ACC112 (cell line): ENCODE results near the gene THOP1.

Experiments used
- H2AFZ ChIP-seq: fragments of 200-600 bp; sonication (generic); one replicate; pipeline ENCODE4 v1.6.0; 2017; ENCODE audit warnings: antibody characterized with exemption, low read length; ENCODE audit not compliant: unreplicated experiment
- H3K27ac ChIP-seq: fragments of 200-600 bp; sonication (generic); 2 replicates; pipeline ENCODE4 v1.5.1; 2014; ENCODE audit warnings: low read depth, mild to moderate bottlenecking, antibody characterized with exemption, low read length, moderate library complexity
- H3K27me3 ChIP-seq: fragments of 200-600 bp; sonication (generic); 2 replicates; pipeline ENCODE4 v1.6.1; 2014; ENCODE audit warnings: mild to moderate bottlenecking, antibody characterized with exemption, low read length, moderate library complexity, mixed read lengths; ENCODE audit not compliant: insufficient read depth
- H3K36me3 ChIP-seq: fragments of 200-600 bp; sonication (generic); 2 replicates; pipeline ENCODE4 v1.6.1; 2016; ENCODE audit warnings: mild to moderate bottlenecking, antibody characterized with exemption, low read length, moderate library complexity, mixed read lengths; ENCODE audit not compliant: insufficient read depth
- H3K4me1 ChIP-seq: fragments of 200-600 bp; sonication (generic); one replicate; pipeline ENCODE4 v1.6.1; 2016; ENCODE audit warnings: low read length, mixed read lengths; ENCODE audit not compliant: insufficient read depth, unreplicated experiment, control insufficient read depth
- H3K4me3 ChIP-seq: fragments of 200-600 bp; sonication (generic); 2 replicates; pipeline ENCODE4 v1.5.1; 2014; ENCODE audit warnings: mild to moderate bottlenecking, low read depth, low read length
- H3K79me2 ChIP-seq: fragments of 200-600 bp; sonication (generic); one replicate; pipeline ENCODE4 v1.6.0; 2016; ENCODE audit warnings: low read length; ENCODE audit not compliant: control insufficient read depth, unreplicated experiment, insufficient read depth

THOP1 gene

DNA sequence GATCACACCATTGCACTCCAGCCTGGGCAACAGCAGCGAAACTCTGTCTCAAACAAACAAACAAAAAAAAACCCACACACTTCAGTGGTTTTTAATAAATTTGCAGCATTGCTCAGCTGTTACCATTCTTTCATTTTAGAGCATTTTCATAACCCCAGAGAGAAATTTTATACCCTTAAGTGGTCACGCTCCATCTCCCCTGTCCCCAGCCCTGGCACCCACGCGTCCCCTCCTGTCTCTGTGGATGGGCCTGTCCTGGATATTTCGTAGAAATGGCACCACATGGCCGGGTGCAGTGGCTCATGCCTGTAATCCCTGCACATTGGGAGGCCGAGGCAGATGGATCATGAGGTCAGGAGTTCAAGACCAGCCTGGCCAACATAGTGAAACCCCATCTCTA is 7.8 kb downstream of the THOP1 start:
- Histone ChIP-seq H3K36me3 (0 out of 2 replicates have a peak, but pooled peaks cover 3% of the 10 kb centered on the region), H3K4me1 (no peaks in the 10 kb centered on the region), H2AFZ (no peak overlapping the region)

DNA sequence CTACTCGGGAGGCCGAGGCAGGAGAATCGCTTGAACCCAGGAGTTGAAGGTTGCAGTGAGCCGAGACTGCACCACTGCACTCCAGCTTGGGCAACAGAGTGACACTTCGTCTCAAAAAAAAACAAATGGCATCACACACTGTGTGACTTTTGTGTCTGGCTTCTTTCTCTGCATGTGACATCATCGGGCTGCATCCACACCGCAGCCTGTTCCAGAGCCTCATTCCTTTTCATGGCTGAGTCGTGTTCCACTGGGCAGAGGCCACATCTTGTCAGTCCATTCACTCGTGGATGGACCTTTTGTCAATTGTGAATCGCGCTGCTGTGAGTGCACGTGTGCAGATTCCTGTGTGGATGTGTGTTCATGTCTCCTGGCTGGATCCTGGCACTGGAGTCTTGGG is 8.3 kb downstream of the THOP1 start:
- H3K4me3 ChIP-seq, result no peak overlapping the region
- H3K27me3 ChIP-seq, result no peaks in the 10 kb centered on the region
- H3K79me2 ChIP-seq, result peaks cover 13% of the 10 kb centered on the region
- no peaks in the 10 kb centered on the region for H3K4me1 ChIP-seq
- H2AFZ ChIP-seq, result no peak overlapping the region
- H3K36me3 ChIP-seq, result 0 out of 2 replicates have a peak, but pooled peaks cover 3% of the 10 kb centered on the region
- H3K27ac ChIP-seq, result no peak overlapping the region

More for the DNA sequence above, 7.8 kb downstream of the THOP1 start:
- Histone ChIP-seq H3K79me2 (peaks cover 14% of the 10 kb centered on the region), H3K27ac (no peak overlapping the region), H3K4me3 (no peak overlapping the region), H3K27me3 (no peaks in the 10 kb centered on the region)

DNA sequence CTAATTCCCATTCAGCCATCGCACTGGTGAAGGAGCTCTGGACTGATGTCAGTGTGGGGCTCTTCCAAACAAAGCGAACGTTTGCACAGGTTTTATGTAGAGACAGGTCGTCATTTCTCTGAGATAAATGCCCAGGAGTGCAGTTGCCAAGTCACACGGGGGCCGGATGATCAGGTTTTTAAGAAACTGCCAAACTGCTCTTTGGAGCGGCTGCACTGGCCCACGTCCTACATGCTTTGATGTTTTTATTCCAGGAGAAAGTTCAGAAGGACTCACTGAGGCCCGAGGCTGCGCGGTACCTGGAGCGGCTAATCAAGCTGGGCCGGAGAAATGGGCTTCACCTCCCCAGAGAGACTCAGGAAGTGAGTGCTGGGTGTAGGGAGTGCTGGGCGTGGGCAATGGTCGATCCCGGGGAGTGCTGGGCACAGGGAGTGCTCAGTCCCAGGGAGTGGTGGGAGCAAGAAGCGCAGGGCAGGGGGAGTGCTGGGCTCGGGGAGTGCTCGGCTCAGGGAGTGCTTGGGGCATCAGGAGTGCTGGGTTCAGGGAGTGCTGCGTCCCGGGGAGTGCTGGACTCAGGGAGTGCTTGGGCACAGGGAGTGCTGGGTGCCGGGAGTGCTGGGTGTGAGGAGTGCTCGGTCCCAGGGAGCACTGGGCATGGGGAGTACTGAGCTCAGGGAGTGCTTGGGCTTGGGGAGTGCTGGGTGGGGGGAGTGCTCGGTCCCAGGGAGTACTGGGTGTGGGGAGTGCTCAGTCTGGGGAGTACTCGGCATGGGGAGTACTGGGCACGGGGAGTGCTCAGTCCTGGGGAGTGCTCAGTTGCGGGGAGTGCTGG is 10.7 kb downstream of the THOP1 start:
- no peaks in the 10 kb centered on the region for H3K4me1 ChIP-seq
- H3K4me3 ChIP-seq, result no peak overlapping the region
- no peak overlapping the region for H3K27ac ChIP-seq
- H3K79me2 ChIP-seq, result no peaks in the 10 kb centered on the region
- peaks cover 4% of the 10 kb centered on the region; the same call in 1 of the 2 replicates for H3K36me3 ChIP-seq
- H3K27me3 ChIP-seq, result no peaks in the 10 kb centered on the region
- H2AFZ ChIP-seq, result no peak overlapping the region

DNA sequence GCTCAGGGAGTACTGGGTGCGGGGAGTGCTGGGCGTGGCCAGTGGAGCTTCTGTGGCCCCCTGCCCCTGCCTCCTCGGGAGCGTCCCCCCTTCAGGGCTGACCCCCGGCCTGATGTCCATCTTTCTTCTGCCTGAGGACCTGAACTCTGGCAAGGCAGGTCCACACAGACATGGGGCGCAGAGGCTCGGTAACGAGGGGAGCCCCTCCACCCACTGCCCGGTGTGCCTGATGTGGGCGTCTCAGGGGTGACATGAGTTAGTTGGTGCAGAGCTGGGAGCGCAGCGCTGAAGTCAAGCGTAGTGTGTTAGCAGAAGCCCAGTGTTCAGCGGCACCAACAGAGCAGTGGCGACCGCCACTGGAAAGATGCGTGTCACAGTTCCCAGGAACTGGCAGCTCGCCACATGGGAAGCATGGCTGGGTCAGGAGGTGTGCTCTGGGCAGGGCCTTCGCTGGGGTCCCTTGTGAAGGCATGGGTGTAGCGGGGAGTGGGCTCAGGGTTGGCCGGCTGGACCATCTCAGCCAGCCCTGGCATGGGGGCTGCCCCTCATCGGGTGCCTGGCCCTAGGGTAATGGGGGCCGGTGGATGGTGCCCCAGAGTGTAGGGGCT is 11.5 kb downstream of the THOP1 start:
- Histone ChIP-seq H3K36me3 (peaks cover 7% of the 10 kb centered on the region; the same call in 1 of the 2 replicates), H3K4me1 (no peaks in the 10 kb centered on the region), H3K27ac (no peak overlapping the region), H3K79me2 (no peaks in the 10 kb centered on the region), H3K27me3 (no peaks in the 10 kb centered on the region), H3K4me3 (no peak overlapping the region), H2AFZ (no peak overlapping the region)

DNA sequence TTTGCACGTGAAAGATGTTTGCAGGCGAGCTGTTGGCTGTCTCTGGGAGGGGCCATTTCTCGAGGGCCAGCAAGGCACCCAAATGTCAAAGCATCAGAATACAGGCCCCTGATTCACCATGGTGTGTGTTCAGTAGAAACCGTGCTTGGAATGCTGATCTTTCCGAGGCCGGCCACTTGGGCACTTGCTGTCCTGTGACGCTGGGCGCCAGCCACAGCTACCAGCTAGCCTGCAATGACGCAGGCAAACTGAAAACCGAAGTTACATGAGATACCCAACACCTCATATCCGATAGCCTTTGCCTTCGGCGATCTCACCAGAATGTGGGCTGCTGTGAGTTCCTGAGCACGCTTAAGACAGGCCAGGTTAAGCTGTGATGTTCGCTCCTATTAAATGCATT is 12.0 kb downstream of the THOP1 start:
- Histone ChIP-seq H3K4me1 (no peaks in the 10 kb centered on the region), H3K36me3 (peaks cover 7% of the 10 kb centered on the region; the same call in 1 of the 2 replicates), H3K27ac (no peak overlapping the region), H3K79me2 (no peaks in the 10 kb centered on the region), H2AFZ (no peak overlapping the region), H3K4me3 (no peak overlapping the region), H3K27me3 (no peaks in the 10 kb centered on the region)

DNA sequence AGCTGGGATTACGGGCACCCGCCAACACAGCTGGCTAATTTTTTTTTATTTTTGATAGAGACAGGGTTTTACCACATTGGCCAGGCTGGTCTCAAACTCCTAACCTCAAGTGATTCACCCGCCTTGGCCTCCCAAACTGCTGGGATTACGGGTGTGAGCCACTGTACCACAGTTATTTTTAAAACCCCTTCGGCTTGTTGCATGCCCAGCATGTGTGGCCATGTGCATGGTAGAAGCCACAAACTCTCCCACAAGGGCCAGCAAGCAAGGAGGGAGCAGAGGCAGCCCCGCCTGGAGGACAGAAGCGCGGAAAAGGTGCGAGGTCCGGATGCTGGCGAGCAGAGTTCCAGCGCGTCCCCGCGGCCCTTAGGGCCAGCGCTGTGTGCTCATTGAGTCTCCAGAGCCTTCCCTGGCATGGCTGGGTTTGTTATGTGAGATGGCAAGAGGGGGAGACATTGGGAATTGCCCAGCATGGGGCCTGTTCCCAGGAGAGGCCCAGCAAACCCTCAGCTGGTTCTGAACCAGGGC is 12.9 kb downstream of the THOP1 start:
- no peaks in the 10 kb centered on the region for H3K79me2 ChIP-seq
- H2AFZ ChIP-seq, result no peak overlapping the region
- no peak overlapping the region for H3K27ac ChIP-seq
- H3K4me3 ChIP-seq, result no peak overlapping the region
- H3K4me1 ChIP-seq, result no peaks in the 10 kb centered on the region
- H3K36me3 ChIP-seq, result peaks cover 7% of the 10 kb centered on the region; the same call in 1 of the 2 replicates
- H3K27me3 ChIP-seq, result no peaks in the 10 kb centered on the region

DNA sequence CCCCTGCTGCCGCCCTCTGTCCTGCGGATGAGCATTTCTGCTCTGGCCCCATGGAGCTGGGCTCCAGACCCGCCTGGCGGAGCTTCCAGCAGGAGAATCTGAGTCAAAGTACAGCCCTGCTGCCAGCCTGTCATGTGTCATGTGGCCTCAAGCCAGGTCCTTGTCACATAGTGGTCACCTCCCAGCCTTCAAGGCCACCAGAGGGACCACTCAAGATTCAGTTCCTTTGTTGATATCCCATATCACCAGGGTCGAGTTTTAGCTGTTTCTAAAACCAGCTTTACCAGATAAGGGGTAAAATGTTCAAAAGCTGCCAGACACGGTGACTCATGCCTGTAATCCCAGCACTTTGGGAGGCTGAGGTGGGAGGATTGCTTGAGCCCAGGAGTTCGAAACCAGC is 13.4 kb downstream of the THOP1 start:
- Histone ChIP-seq H3K36me3 (peaks cover 7% of the 10 kb centered on the region; the same call in 1 of the 2 replicates), H3K27me3 (no peaks in the 10 kb centered on the region)

DNA sequence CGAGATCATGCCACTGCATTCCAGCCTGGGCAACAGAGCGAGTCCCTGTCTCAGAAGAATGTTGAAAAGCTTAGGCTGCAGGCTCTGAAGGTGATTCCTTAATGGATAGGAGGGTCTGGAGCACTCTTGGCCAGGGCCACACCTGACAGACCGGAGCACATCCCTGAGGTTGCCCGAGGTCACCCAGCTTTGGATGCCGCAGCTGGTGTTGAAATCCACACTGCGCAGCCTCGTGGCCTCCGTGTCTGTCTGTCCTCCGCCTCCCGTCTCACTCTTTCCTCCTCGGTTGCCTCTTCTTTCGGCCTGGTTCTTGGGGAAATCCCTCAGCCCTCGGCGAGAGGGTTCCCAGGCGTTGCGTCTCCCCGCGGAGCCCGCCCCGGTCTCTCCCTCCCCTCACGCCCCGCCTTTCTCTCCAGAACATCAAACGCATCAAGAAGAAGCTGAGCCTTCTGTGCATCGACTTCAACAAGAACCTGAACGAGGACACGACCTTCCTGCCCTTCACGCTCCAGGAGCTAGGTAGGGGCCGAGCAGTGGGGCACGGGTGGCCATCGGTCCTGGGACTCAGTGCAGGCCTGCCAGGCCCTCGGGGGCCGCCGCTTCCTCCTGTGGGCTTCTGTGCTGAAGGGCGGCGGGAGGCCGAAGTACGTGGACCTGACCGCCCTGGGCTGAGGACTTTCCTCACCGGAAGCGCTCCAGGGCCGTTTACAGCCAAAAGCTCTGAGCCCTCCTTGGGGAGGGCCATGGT is 14.1 kb downstream of the THOP1 start:
- H2AFZ ChIP-seq, result no peak overlapping the region
- no peaks in the 10 kb centered on the region for H3K27me3 ChIP-seq
- no peak overlapping the region for H3K4me3 ChIP-seq
- H3K36me3 ChIP-seq, result peaks cover 7% of the 10 kb centered on the region; the same call in 1 of the 2 replicates
- H3K79me2 ChIP-seq, result no peaks in the 10 kb centered on the region
- H3K27ac ChIP-seq, result no peak overlapping the region
- no peaks in the 10 kb centered on the region for H3K4me1 ChIP-seq

More for the DNA sequence above, 13.4 kb downstream of the THOP1 start:
- Histone ChIP-seq H3K27ac (no peak overlapping the region), H3K79me2 (no peaks in the 10 kb centered on the region), H2AFZ (no peak overlapping the region), H3K4me1 (no peaks in the 10 kb centered on the region), H3K4me3 (no peak overlapping the region)

DNA sequence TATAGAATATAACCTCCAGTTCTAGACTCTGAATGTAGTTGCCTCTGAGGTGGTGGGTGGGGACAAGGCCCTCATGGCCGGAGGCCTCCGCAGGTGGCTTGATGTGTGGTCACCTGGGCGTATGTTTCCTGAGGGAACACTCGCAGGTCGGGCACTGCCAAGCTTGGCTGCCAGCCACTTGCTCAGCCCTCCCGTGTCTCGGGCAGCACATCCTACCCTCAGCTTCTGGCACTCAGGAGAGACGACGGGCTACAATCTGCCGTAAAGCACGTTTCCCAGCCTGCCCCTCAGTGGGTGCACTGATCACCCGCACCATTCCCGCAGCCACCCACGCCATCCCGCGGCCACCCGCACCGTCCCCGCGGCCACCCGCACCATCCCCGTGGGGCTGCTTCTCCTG is 15.2 kb downstream of the THOP1 start:
- Histone ChIP-seq H3K27me3 (no peaks in the 10 kb centered on the region), H3K4me1 (no peaks in the 10 kb centered on the region), H3K36me3 (peaks cover 7% of the 10 kb centered on the region; the same call in 1 of the 2 replicates), H3K4me3 (no peak overlapping the region), H3K79me2 (no peaks in the 10 kb centered on the region), H3K27ac (no peak overlapping the region), H2AFZ (no peak overlapping the region)

DNA sequence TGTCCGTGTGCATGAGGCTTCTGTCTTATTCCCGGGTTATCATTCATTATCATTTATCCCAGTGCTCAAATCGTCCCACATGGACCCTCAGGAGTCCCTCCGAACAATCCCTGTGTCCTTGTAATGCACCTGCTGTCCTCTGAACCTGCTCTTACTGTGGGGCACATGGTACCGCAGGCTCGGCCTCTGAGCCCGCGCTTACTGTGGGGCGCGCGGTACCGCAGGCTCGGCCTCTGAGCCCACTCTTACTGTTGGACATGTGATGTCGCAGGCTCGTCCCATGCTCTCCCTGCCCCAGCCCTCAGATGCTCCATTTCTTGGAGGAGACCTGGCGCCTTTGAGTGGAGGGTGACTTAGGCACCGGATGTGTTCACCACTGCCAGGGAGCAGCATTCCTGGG is 17.5 kb downstream of the THOP1 start:
- H3K4me1 ChIP-seq, result no peaks in the 10 kb centered on the region
- H3K36me3 ChIP-seq, result peaks cover 5% of the 10 kb centered on the region; the same call in 1 of the 2 replicates

More for the DNA sequence above, 17.5 kb downstream of the THOP1 start:
- no peaks in the 10 kb centered on the region for H3K27me3 ChIP-seq
- no peak overlapping the region for H3K27ac ChIP-seq
- H2AFZ ChIP-seq, result no peak overlapping the region
- no peaks in the 10 kb centered on the region for H3K79me2 ChIP-seq
- no peak overlapping the region for H3K4me3 ChIP-seq
